ENCODE measurements around the gene NCOA7. TPM values are rescaled to one million over a fixed set of nuclear protein-coding genes. Genes with fewer than 3 reads are reported as not detected.

NCOA7 gene
- total RNA-seq, 1 experiment from 2014 or later, result 13.8 TPM

DNA sequence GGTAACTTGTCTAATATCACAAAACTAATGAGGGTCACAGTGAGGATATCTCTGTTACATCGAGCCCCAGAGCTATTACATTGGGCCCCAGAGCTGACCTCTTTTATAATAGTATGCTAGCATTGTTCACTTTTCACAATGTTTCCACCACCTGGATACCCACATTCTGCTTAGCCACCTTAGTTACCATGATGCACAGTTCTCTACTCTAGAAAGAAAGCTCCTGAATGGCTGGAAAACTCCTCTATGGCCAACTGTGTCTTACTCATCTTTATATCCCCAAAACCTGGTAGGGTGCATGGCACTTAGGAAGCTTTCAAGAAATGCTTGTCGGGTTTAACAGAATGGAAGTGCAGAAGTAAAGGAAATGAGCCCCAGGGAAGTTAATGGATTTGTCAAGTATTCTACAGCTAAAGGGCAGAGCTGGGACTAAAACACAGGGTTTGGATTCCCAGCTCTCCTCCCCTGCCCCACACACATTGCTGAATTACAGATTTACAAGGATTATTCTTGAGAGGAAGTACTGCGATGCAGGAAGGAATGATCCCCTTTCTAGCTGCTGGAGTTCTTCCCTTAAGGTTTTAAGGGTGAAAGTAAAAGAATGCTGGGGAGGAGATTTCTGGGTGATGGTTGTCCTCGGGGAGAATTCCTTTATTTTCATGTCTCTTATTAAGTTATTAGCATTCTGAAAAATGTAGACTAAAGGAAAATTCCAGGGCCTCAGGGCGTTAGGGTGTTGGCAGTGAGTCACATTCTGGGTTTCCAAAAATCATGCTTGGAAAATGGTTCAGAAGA is 149.7 kb downstream of the NCOA7 start:
- no peak overlapping the region for H3K27ac ChIP-seq (ENCODE audit: low read depth, low read length)
- no peaks in the 10 kb centered on the region for H3K36me3 ChIP-seq (ENCODE audit: control insufficient read depth in 1 of 2, insufficient read depth in 2 of 2, low read length in 2 of 2)
- DNase-seq (ENCODE audit: low read depth, low spot score), result no peak
- CTCF ChIA-PET, result interaction anchor here (1.1 to 1.6 kb wide), 2 partner anchors 13 to 16 kb away, joined by 3 to 4 read pairs; partner anchors contain the start of gene HINT3
- BruUV-seq (replicated peaks), result no TSS peak
- no peak for ATAC-seq
- H3K27me3 ChIP-seq (ENCODE audit: insufficient read depth, low read length), result no peaks in the 10 kb centered on the region
- H4K20me1 ChIP-seq (ENCODE audit: insufficient read depth), result no peaks in the 10 kb centered on the region
- no peaks in the 10 kb centered on the region for H3K9me3 ChIP-seq (ENCODE audit: control insufficient read depth in 1 of 2, insufficient read depth in 1 of 2, low read depth in 1 of 2, low read length in 2 of 2)
- H3K4me1 ChIP-seq (ENCODE audit: control insufficient read depth in 1 of 2, insufficient read depth in 2 of 2, low read length in 2 of 2), result no peaks in the 10 kb centered on the region
- POLR2A ChIA-PET, result no interaction called here
- H3K79me2 ChIP-seq (ENCODE audit: insufficient read depth, low read length), result no peaks in the 10 kb centered on the region
- H3K9ac ChIP-seq (ENCODE audit: low read length), result no peak overlapping the region
- TF ChIP-seq ATF3 (IDR thresholded peaks at IDR 0.05) (no peak), SRF (IDR thresholded peaks at IDR 0.05; ENCODE audit: low read depth) (no peak), ZFX (IDR thresholded peaks at IDR 0.05) (no peak), POLR2A (IDR thresholded peaks at IDR 0.05; ENCODE audit: borderline replicate concordance, extremely low read depth, insufficient read depth, insufficient read length) (no peak), CTCF (IDR thresholded peaks at IDR 0.05 in 2 of 3, conservative IDR thresholded peaks at IDR 0.05 in 1 of 3; ENCODE audit: borderline replicate concordance in 1 of 3, insufficient read depth in 1 of 3, low read depth in 2 of 3, low read length in 2 of 3) (no peak), EGR1 (IDR thresholded peaks at IDR 0.05; ENCODE audit: low read depth) (no peak), SIN3A (IDR thresholded peaks at IDR 0.05; ENCODE audit: low read depth) (no peak), SP1 (IDR thresholded peaks at IDR 0.05; ENCODE audit: low read depth) (no peak), ZBTB33 (IDR thresholded peaks at IDR 0.05; ENCODE audit: extremely low read depth, insufficient replicate concordance, low read length) (no peak), EZH2phosphoT487 (IDR thresholded peaks at IDR 0.05; ENCODE audit: borderline replicate concordance) (no peak), CBX3 (IDR thresholded peaks at IDR 0.05; ENCODE audit: low read depth) (no peak), CEBPB (IDR thresholded peaks at IDR 0.05; ENCODE audit: low read depth) (no peak), REST (IDR thresholded peaks at IDR 0.05; ENCODE audit: low read depth) (no peak), YY1 (IDR thresholded peaks at IDR 0.05; ENCODE audit: extremely low read depth, insufficient replicate concordance, low read depth, low read length) (no peak), ZNF274 (IDR thresholded peaks at IDR 0.05; ENCODE audit: low read depth, low read length) (no peak)
- RAD21 ChIA-PET (ENCODE audit: low non-redundant PET in 1 of 2, low total read pairs in 2 of 2, uncharacterized antibody in 2 of 2, unreplicated experiment in 2 of 2), result no interaction called here
- no peak overlapping the region for H2AFZ ChIP-seq (ENCODE audit: low read depth, low read length, poor library complexity, severe bottlenecking)
- no peak overlapping the region for H3K4me3 ChIP-seq (replicated peaks in 1 of 2; ENCODE audit: low read depth in 1 of 2, low read length in 2 of 2)
- intact Hi-C loops (cut with micrococcal nuclease), result no loop called here
- no peak overlapping the region for H3K4me2 ChIP-seq (ENCODE audit: low read length)
- H3K9me2 ChIP-seq (ENCODE audit: insufficient read depth), result no peaks in the 10 kb centered on the region
